Islet precursor cell (in vitro differentiated cells): ENCODE measurements around the gene HBG1.
"Not testable (repeated sequence)": the region's sequence is repeated elsewhere in the genome, so short reads cannot be mapped to it uniquely, and the experiment has no call there.

Source experiments
- DNase-seq: peaks from one replicate; pipeline ENCODE4 v3.0.0-alpha.2; 2018

Gene HBG1

GRCh38 chr11:5276697-5277096 is 27.0 kb upstream of the HBG1 start:
- DNase-seq, result no peak

GRCh38 chr11:5275369-5276110 is 25.9 kb upstream of the HBG1 start:
- DNase-seq, result no peak

- DNase-seq, result peak; percentile 67
These were observed 24.7 kb upstream of the HBG1 start for GRCh38 chr11:5274395-5274794.

GRCh38 chr11:5272395-5273017 is 22.8 kb upstream of the HBG1 start:
- DNase-seq, result no peak

GRCh38 chr11:5269715-5270147 is 20.1 kb upstream of the HBG1 start, which contains the start of gene HBE1:
HBE1 (minus strand) TSS chr11:5269945; CDS start chr11:5269890, 55 bp downstream.
- no peak for DNase-seq

- no peak for DNase-seq
These were observed 17.4 kb upstream of the HBG1 start for GRCh38 chr11:5267033-5267563.

GRCh38 chr11:5266609-5267008 is 17.0 kb upstream of the HBG1 start:
- DNase-seq, result no peak

- no peak for DNase-seq
These were observed 16.2 kb upstream of the HBG1 start for GRCh38 chr11:5265832-5266231.

GRCh38 chr11:5258543-5259262 is 9.0 kb upstream of the HBG1 start:
- DNase-seq, result peak; percentile 87

- no peak for DNase-seq
These were observed 7.6 kb upstream of the HBG1 start for GRCh38 chr11:5257296-5257695.

GRCh38 chr11:5254646-5255413 is 5.2 kb upstream of the HBG1 start, which contains the start of gene HBG2:
HBG2 (minus strand) TSS chr11:5254781; CDS start chr11:5254728, 53 bp downstream.
- DNase-seq, result not testable (repeated sequence)

GRCh38 chr11:5254023-5254422 is 4.4 kb upstream of the HBG1 start:
- DNase-seq, result not testable (repeated sequence)

- not testable (repeated sequence) for DNase-seq
These were observed 3.8 kb upstream of the HBG1 start for GRCh38 chr11:5253440-5253839.

GRCh38 chr11:5252919-5253265 is 3.2 kb upstream of the HBG1 start:
- no peak for DNase-seq

GRCh38 chr11:5252192-5252918 is 2.7 kb upstream of the HBG1 start:
- DNase-seq, result no peak

GRCh38 chr11:5251746-5252145 is 2.1 kb upstream of the HBG1 start:
- DNase-seq, result no peak

- DNase-seq, result no peak
These were observed 1.0 kb upstream of the HBG1 start for GRCh38 chr11:5250543-5251204.

GRCh38 chr11:5248498-5248897 is 1.2 kb downstream of the HBG1 start:
- not testable (repeated sequence) for DNase-seq

GRCh38 chr11:5247472-5248192 is 2.0 kb downstream of the HBG1 start:
- DNase-seq, result no peak

- DNase-seq, result no peak
These were observed 2.7 kb downstream of the HBG1 start for GRCh38 chr11:5246772-5247471.
